HG03521 (cell line): ENCODE measurements around the gene DALRD3.

Experiments used
- ATAC-seq: cut with Tn5 transposase; IDR thresholded peaks from one replicate; pipeline ENCODE4 v1.9.1; 2021; ENCODE audit warnings: mild to moderate bottlenecking, moderate library complexity; ENCODE audit not compliant: unreplicated experiment

The DALRD3 gene, protein sequence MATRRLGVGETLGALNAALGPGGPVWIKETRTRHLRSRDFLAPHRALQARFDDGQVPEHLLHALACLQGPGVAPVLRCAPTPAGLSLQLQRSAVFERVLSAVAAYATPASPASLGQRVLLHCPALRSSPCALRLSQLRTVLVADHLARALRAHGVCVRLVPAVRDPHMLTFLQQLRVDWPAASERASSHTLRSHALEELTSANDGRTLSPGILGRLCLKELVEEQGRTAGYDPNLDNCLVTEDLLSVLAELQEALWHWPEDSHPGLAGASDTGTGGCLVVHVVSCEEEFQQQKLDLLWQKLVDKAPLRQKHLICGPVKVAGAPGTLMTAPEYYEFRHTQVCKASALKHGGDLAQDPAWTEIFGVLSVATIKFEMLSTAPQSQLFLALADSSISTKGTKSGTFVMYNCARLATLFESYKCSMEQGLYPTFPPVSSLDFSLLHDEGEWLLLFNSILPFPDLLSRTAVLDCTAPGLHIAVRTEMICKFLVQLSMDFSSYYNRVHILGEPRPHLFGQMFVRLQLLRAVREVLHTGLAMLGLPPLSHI

DNA sequence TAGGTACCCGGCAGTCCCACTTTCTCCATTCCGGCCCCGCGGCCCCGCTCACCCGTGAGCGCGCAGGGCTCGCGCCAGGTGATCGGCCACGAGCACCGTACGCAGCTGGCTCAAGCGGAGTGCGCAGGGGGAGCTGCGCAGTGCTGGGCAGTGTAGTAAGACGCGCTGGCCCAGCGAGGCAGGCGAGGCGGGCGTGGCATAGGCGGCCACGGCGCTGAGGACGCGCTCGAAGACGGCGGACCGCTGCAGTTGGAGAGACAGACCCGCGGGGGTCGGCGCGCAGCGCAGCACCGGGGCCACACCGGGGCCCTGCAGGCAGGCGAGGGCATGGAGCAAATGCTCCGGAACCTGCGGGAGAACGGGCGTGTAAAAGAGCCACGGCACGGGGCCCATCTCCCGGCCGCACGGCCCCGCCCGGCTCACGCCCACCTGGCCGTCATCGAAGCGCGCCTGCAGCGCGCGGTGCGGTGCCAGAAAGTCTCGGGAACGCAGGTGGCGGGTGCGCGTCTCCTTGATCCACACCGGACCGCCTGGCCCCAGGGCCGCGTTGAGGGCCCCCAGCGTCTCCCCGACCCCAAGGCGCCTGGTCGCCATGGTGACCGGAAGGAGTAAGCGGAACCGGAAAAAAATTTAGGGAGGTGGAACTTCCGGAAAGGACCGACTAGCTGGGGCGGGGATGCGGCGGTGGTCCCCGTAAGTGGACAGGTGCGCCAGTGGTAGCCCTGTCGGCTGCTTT lies at the start of gene DALRD3:
DALRD3 (minus strand) TSS at position 610 of the 736 bp plus-strand sequence; CDS start at position 594, 16 bp downstream.
- ATAC-seq, result no peak

DNA sequence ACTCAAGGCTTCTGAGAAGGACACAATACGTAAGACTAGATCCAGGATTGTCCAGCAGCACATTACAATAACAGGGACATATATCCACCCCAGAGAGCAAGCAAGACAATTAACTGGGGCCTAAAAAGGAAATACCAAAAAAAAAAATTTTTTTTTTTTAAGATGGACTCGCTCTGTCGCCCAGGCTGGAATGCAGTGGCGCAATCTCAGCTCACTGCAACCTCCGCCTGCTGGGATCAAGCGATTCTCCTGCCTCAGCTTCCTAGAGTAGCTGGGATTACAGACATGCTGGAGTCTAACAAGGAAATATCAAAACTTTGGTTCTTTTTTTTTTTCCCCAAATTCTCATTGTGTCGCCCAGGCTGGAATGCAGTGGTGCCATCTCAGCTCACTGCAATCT lies 39.6 kb upstream of the DALRD3 start:
- no peak for ATAC-seq

DNA sequence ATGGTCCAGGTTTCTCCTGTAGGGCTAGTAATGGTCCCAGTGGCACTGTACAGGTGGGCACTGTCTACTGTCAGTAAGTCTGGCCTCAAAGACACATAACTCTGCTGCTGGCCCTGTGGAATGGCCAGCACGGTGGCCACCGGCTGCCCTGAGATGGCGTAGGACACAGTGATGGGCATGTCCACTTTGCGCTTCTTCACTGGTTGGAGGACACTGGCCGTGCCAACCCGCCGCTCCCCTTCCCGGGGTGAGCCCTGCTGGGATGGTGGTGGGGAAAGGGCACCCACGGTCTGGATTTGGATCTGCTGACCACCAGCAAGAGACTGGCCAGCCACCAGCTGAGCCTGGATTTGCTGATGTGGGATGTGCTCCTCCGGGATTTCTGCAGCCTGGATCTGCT lies 38.9 kb upstream of the DALRD3 start:
- no peak for ATAC-seq

GRCh38 chr3:49054344-49054862 lies 36.0 kb upstream of the DALRD3 start:
- no peak for ATAC-seq

DNA sequence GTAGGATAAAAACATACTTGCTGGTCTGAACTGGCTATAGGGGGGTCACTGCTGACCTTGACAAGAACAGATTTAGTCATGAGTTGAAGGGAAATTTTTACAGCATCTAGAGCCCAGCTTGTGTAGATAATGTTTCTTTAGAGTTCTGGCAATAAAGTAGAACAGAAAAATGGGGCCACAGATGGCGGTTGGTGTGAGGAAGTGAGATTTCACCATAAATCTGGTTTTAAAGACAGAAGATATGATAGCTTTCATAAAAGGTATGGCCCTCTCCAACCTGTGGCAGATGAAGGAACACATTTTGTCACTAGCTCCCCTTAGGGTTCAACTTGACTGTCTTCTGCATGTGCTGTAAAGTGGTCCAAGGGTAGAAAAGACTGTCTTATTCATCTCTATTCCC lies 35.2 kb upstream of the DALRD3 start:
- ATAC-seq, result no peak

DNA sequence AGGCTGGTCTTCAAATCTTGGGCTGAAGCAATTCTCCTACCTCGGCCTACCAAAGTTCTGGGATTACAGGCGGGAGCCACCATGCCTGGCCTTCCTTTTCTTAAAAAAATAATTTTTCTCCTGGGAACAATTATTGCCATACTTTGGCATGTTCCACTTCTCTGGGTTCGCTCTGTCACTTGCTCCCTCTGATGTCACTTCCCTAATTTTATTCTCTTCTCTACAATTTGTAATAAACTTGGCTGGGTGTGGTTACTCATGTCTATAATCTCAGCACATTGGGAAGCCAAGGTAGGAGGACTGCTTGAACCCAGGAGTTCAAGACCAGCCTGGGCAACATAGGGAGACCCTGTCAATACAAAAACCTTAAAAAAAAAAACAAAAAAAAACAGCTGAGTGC lies 16.9 kb upstream of the DALRD3 start:
- no peak for ATAC-seq

DNA sequence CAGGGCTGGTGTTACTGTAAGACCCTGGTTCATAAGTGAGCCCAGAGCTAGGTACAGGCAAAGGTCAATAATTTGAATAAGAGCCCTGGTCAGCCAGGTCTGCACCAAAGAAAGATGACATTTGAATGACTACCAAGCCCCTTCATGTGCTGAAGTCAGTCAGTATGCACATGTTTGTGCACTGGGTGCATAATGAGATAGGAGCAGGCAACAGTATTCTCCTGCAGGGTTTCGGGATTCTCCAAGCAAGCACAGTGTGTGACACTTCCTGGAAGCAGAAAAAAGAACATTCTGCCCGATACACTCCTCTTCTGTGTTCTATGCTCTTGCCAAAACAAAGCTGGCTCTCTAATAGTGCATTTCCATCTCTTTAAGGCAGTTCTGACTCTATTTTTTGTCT lies 16.3 kb upstream of the DALRD3 start:
- ATAC-seq, result no peak

- ATAC-seq, result no peak
Measured at GRCh38 chr3:49032646-49033304, 14.4 kb upstream of the DALRD3 start.

DNA sequence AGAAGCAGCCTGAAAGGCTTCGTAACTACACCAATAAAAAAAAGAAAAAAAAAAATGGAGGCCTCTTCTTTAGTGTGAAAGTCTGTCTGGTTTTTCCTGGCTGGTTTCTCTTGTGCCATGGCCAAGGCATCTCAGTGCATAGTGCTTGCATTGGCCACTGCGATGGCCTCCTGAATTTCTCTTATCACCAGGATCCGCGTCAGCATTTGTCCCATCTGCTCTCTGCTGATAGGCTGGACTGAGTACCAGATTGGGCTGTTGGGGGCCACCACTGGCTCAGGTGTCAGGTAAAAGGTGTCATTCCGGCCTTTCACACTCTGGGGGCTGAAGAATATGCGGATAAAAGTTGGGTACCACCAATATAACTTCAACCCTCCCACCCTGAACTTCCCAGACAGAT lies 11.9 kb upstream of the DALRD3 start:
- ATAC-seq, result no peak

- no peak for ATAC-seq
Measured at GRCh38 chr3:49029563-49029884, 11.1 kb upstream of the DALRD3 start.

- ATAC-seq, result peak; percentile 88
Measured at GRCh38 chr3:49028673-49029562, 10.5 kb upstream of the DALRD3 start, which contains the start of gene IMPDH2. IMPDH2 (minus strand) TSS chr3:49029398; CDS start chr3:49029350, 48 bp downstream.

- no peak for ATAC-seq
Measured at GRCh38 chr3:49028298-49028672, 9.9 kb upstream of the DALRD3 start.

DNA sequence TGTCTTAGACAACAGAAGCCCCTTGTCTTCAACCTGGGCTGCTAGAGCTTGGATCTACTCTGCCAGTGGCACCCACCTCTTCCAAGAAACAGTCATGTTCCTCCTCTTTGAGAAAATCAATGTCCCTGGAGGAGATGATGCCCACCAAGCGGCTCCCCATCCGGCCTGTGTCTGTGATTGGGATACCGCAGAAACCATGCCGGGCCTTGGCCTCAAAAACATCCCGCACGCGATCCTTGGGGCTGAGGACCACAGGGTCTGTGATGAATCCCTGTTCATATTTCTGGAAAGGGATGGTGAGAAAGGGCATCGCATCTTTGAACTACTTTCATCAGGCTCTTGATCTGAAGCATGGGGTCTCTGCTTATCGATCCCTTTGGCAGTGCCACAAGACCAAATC lies 9.3 kb upstream of the DALRD3 start:
- no peak for ATAC-seq

DNA sequence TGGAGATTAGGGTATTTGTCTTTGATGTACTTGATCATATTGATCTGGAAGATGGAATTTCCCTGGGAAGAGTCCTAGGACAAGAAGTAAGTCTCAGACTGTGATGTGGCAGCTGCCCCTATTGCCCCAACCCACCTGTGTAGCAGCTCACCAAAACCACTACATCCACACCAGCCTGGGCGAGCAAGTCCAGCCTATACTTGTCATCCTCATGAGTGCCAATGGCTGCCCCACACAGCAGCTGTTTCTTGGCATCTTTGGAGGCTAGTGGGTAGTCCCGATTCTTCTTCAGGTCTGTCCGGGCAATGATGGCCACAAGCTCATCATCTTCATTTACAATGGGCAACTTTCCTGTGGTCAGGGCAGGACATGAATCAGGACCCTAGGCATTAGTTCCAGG lies 8.2 kb upstream of the DALRD3 start:
- ATAC-seq, result no peak

DNA sequence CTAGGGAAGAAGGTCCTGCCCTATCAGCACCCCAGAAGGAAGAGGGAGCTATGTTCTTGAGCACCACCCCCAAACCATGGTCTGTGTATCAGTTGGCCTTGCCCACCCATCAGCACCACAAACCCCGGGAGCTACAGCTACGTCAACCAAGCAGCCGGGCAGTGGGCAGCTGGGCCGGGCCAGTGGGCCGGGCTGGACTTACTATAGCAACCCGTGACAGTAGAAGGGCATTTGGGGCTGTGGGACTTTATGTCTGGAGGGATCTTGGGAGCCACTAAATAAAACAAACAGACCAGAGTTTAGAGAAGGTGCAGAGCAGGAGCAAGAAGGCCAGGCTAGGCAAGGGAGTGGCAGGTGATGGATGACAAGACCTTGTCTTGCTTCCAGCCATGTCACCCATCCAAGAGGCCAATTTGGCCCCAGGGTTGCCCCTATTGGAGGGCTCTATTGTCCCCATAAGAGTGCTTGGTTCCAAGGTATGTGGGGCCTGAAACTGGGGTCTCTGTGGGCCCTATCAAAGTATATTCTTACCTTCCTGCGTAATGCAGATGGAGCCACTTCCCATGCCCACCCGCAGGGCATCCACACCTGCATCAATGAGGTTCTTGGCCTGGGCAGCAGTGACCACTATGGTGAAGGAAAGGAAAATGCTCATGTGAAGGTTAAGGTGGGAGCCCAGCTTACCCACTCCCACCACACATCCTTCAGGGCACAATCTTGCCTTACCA lies 7.6 kb upstream of the DALRD3 start:
- no peak for ATAC-seq

DNA sequence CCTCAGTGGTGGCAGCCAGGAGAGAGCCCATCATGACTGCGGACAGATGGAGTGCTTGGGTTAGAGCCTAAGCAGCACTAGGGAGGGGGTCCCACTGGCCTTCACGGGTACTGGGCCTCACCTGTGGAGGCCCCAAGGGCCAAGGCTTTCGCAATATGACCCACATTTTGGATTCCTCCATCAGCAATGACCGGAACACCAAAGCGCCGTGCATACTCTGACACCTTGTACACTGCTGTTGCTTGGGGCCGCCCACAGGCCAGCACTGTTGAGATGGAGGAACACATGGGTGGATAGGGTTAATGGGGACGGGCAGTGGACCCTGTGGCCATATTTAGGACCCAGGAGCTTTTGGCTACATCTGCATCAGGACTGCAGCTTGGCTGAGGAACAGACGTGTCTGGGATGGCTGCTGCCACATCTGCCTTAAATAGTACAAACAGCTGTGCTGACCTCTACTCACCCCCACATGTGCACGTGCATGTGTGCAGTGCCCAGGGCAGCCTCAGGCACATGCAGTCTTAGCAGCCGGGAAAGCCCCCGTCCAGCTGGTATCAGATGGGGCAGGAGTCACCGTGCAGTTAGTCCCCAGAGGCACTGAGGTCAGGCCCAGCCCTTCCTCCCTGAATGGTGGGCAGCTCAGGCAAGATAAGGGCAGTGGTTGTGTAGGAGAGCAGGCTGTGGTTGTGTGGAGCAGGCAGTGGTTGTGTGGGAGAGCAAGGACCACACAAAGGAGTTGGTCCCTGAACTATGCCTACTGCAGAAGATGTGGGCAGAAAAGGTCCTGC lies 6.8 kb upstream of the DALRD3 start:
- no peak for ATAC-seq

- ATAC-seq, result no peak
Measured at GRCh38 chr3:49024449-49024848, 6.1 kb upstream of the DALRD3 start.

GRCh38 chr3:49023775-49024174 lies 5.4 kb upstream of the DALRD3 start:
- ATAC-seq, result no peak

DNA sequence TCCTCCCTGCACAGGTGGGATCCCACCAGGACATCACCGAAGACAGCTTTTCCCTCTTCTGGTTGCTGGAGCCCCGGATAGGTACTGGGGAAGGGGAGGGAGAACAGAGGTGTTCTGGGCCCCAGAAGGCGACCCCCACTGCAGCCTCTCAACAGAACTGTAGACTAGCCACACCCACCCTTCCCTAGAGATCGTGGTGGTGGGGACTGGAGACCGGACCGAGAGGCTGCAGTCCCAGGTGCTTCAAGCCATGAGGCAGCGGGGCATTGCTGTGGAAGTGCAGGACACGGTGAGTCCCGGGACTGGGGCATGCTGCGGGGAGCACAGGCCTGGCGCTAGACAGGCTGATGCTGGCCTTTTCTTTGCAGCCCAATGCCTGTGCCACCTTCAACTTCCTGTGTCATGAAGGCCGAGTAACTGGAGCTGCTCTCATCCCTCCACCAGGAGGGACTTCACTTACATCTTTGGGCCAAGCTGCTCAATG lies 4.3 kb upstream of the DALRD3 start:
- ATAC-seq, result no peak
